Measurements from ENCODE around the gene FCGR1A. TPM values are rescaled to one million over a fixed set of nuclear protein-coding genes. Genes with fewer than 3 reads are reported as not detected.
"Not testable (repeated sequence)": the region's sequence is repeated elsewhere in the genome, so short reads cannot be mapped to it uniquely, and the experiment has no call there.

Gene FCGR1A
- polyA plus RNA-seq, 1 donor (not counting 4 experiments of a cell fraction or from before 2014, with no cell fraction given), result not detected

GRCh38 chr1:149775510-149776147, 6.9 kb upstream of the FCGR1A start:
- DNase-seq (ENCODE audit: low read depth, low spot score); H4K20me1 ChIP-seq (ENCODE audit: control insufficient read depth, extremely low read depth, insufficient read depth, low read length); H2AFZ ChIP-seq (ENCODE audit: control insufficient read depth, low read length); dilution Hi-C loops (cut with MboI; ENCODE audit: extremely low pct_ligation_motif_present, low sequenced_read_pairs); H3K79me2 ChIP-seq (ENCODE audit: control insufficient read depth, insufficient read depth, low read length); H3K36me3 ChIP-seq (ENCODE audit: control insufficient read depth in 2 of 2, extremely low read depth in 1 of 2, insufficient read depth in 2 of 2, low read length in 2 of 2); H3K9me3 ChIP-seq (ENCODE audit: control insufficient read depth, low read depth, low read length); FAIRE-seq; H3K9ac ChIP-seq (ENCODE audit: control insufficient read depth, extremely low read depth, insufficient read depth, low read length); H3K9me1 ChIP-seq (ENCODE audit: control insufficient read depth, extremely low read depth, insufficient read depth, low read length); H3K4me2 ChIP-seq (ENCODE audit: control insufficient read depth, extremely low read depth, insufficient read depth, low read depth, low read length); H3K4me3 ChIP-seq (ENCODE audit: control insufficient read depth in 2 of 3, extremely low read depth in 1 of 3, insufficient read depth in 2 of 3, low read depth in 1 of 3, low read length in 3 of 3); H3K27ac ChIP-seq (ENCODE audit: control insufficient read depth, insufficient read depth, low read length); H3K4me1 ChIP-seq (ENCODE audit: control insufficient read depth, extremely low read depth, insufficient read depth, low read length); H3K27me3 ChIP-seq (ENCODE audit: control insufficient read depth, extremely low read depth, insufficient read depth, low read length): not testable (repeated sequence)

- H3K4me3 ChIP-seq (ENCODE audit: control insufficient read depth in 2 of 3, extremely low read depth in 1 of 3, insufficient read depth in 2 of 3, low read depth in 1 of 3, low read length in 3 of 3); H3K4me1 ChIP-seq (ENCODE audit: control insufficient read depth, extremely low read depth, insufficient read depth, low read length); H3K4me2 ChIP-seq (ENCODE audit: control insufficient read depth, extremely low read depth, insufficient read depth, low read depth, low read length); FAIRE-seq; H3K36me3 ChIP-seq (ENCODE audit: control insufficient read depth in 2 of 2, extremely low read depth in 1 of 2, insufficient read depth in 2 of 2, low read length in 2 of 2); H3K9me1 ChIP-seq (ENCODE audit: control insufficient read depth, extremely low read depth, insufficient read depth, low read length); H3K9me3 ChIP-seq (ENCODE audit: control insufficient read depth, low read depth, low read length); H3K79me2 ChIP-seq (ENCODE audit: control insufficient read depth, insufficient read depth, low read length); H3K27ac ChIP-seq (ENCODE audit: control insufficient read depth, insufficient read depth, low read length); H3K27me3 ChIP-seq (ENCODE audit: control insufficient read depth, extremely low read depth, insufficient read depth, low read length); H4K20me1 ChIP-seq (ENCODE audit: control insufficient read depth, extremely low read depth, insufficient read depth, low read length); H2AFZ ChIP-seq (ENCODE audit: control insufficient read depth, low read length); H3K9ac ChIP-seq (ENCODE audit: control insufficient read depth, extremely low read depth, insufficient read depth, low read length); DNase-seq (ENCODE audit: low read depth, low spot score); dilution Hi-C loops (cut with MboI; ENCODE audit: extremely low pct_ligation_motif_present, low sequenced_read_pairs): not testable (repeated sequence)
Observed at GRCh38 chr1:149777084-149777483, 5.4 kb upstream of the FCGR1A start.

GRCh38 chr1:149778313-149778712, 4.2 kb upstream of the FCGR1A start:
- dilution Hi-C loops (cut with MboI; ENCODE audit: extremely low pct_ligation_motif_present, low sequenced_read_pairs); DNase-seq (ENCODE audit: low read depth, low spot score); H3K4me3 ChIP-seq (ENCODE audit: control insufficient read depth in 2 of 3, extremely low read depth in 1 of 3, insufficient read depth in 2 of 3, low read depth in 1 of 3, low read length in 3 of 3); H3K4me1 ChIP-seq (ENCODE audit: control insufficient read depth, extremely low read depth, insufficient read depth, low read length); H3K27me3 ChIP-seq (ENCODE audit: control insufficient read depth, extremely low read depth, insufficient read depth, low read length); H3K9me1 ChIP-seq (ENCODE audit: control insufficient read depth, extremely low read depth, insufficient read depth, low read length); H4K20me1 ChIP-seq (ENCODE audit: control insufficient read depth, extremely low read depth, insufficient read depth, low read length); H2AFZ ChIP-seq (ENCODE audit: control insufficient read depth, low read length); H3K36me3 ChIP-seq (ENCODE audit: control insufficient read depth in 2 of 2, extremely low read depth in 1 of 2, insufficient read depth in 2 of 2, low read length in 2 of 2); H3K27ac ChIP-seq (ENCODE audit: control insufficient read depth, insufficient read depth, low read length); H3K9ac ChIP-seq (ENCODE audit: control insufficient read depth, extremely low read depth, insufficient read depth, low read length); H3K9me3 ChIP-seq (ENCODE audit: control insufficient read depth, low read depth, low read length); H3K79me2 ChIP-seq (ENCODE audit: control insufficient read depth, insufficient read depth, low read length); FAIRE-seq; H3K4me2 ChIP-seq (ENCODE audit: control insufficient read depth, extremely low read depth, insufficient read depth, low read depth, low read length): not testable (repeated sequence)

GRCh38 chr1:149781413-149781984, 995 bp upstream of the FCGR1A start:
- H3K4me1 ChIP-seq (ENCODE audit: control insufficient read depth, extremely low read depth, insufficient read depth, low read length); H3K27ac ChIP-seq (ENCODE audit: control insufficient read depth, insufficient read depth, low read length); H4K20me1 ChIP-seq (ENCODE audit: control insufficient read depth, extremely low read depth, insufficient read depth, low read length); H3K79me2 ChIP-seq (ENCODE audit: control insufficient read depth, insufficient read depth, low read length); H3K36me3 ChIP-seq (ENCODE audit: control insufficient read depth in 2 of 2, extremely low read depth in 1 of 2, insufficient read depth in 2 of 2, low read length in 2 of 2); FAIRE-seq; dilution Hi-C loops (cut with MboI; ENCODE audit: extremely low pct_ligation_motif_present, low sequenced_read_pairs); H3K9me3 ChIP-seq (ENCODE audit: control insufficient read depth, low read depth, low read length); H3K9ac ChIP-seq (ENCODE audit: control insufficient read depth, extremely low read depth, insufficient read depth, low read length); H3K4me2 ChIP-seq (ENCODE audit: control insufficient read depth, extremely low read depth, insufficient read depth, low read depth, low read length); H2AFZ ChIP-seq (ENCODE audit: control insufficient read depth, low read length); DNase-seq (ENCODE audit: low read depth, low spot score); H3K9me1 ChIP-seq (ENCODE audit: control insufficient read depth, extremely low read depth, insufficient read depth, low read length); H3K4me3 ChIP-seq (ENCODE audit: control insufficient read depth in 2 of 3, extremely low read depth in 1 of 3, insufficient read depth in 2 of 3, low read depth in 1 of 3, low read length in 3 of 3); H3K27me3 ChIP-seq (ENCODE audit: control insufficient read depth, extremely low read depth, insufficient read depth, low read length): not testable (repeated sequence)

- H2AFZ ChIP-seq (ENCODE audit: control insufficient read depth, low read length); H3K4me1 ChIP-seq (ENCODE audit: control insufficient read depth, extremely low read depth, insufficient read depth, low read length); H3K9me3 ChIP-seq (ENCODE audit: control insufficient read depth, low read depth, low read length); H3K9me1 ChIP-seq (ENCODE audit: control insufficient read depth, extremely low read depth, insufficient read depth, low read length); H4K20me1 ChIP-seq (ENCODE audit: control insufficient read depth, extremely low read depth, insufficient read depth, low read length); dilution Hi-C loops (cut with MboI; ENCODE audit: extremely low pct_ligation_motif_present, low sequenced_read_pairs); H3K27me3 ChIP-seq (ENCODE audit: control insufficient read depth, extremely low read depth, insufficient read depth, low read length); H3K27ac ChIP-seq (ENCODE audit: control insufficient read depth, insufficient read depth, low read length); H3K4me2 ChIP-seq (ENCODE audit: control insufficient read depth, extremely low read depth, insufficient read depth, low read depth, low read length); FAIRE-seq; H3K4me3 ChIP-seq (ENCODE audit: control insufficient read depth in 2 of 3, extremely low read depth in 1 of 3, insufficient read depth in 2 of 3, low read depth in 1 of 3, low read length in 3 of 3); DNase-seq (ENCODE audit: low read depth, low spot score); H3K36me3 ChIP-seq (ENCODE audit: control insufficient read depth in 2 of 2, extremely low read depth in 1 of 2, insufficient read depth in 2 of 2, low read length in 2 of 2); H3K79me2 ChIP-seq (ENCODE audit: control insufficient read depth, insufficient read depth, low read length); H3K9ac ChIP-seq (ENCODE audit: control insufficient read depth, extremely low read depth, insufficient read depth, low read length): not testable (repeated sequence)
Observed at GRCh38 chr1:149783289-149783688, 795 bp downstream of the FCGR1A start.
